ENCODE results near the gene MSL3. TPM values are rescaled to one million over a fixed set of nuclear protein-coding genes. Genes with fewer than 3 reads are reported as not detected.

MSL3 gene
- total and polyA plus RNA-seq, 8 donors, result 13.6 to 44.0 (median 27.2) TPM

GRCh38 chrX:11789809-11790208 is 31.8 kb downstream of the MSL3 start:
- Histone ChIP-seq H3K36me3 (no peaks in the 10 kb centered on the region), H3K4me1 (no peaks in the 10 kb centered on the region), H3K9me3 (no peaks in the 10 kb centered on the region), H3K27ac (no peak overlapping the region), H3K27me3 (no peaks in the 10 kb centered on the region), H3K4me3 (no peak overlapping the region)
- WGBS, 5 donors, result 71 to 90% (median 80%) methylated on average over 1 of the region's 1 CpG
- no peak for TF ChIP-seq EP300 (IDR thresholded peaks at IDR 0.05)
- intact Hi-C loops (cut with DNase I; ENCODE audit: low total_unique reads), result no loop called here
- DNase-seq, result no peak

- Histone ChIP-seq H3K36me3 (no peaks in the 10 kb centered on the region), H3K27ac (no peak overlapping the region), H3K4me3 (no peak overlapping the region), H3K27me3 (no peaks in the 10 kb centered on the region), H3K9me3 (no peaks in the 10 kb centered on the region), H3K4me1 (no peaks in the 10 kb centered on the region)
- TF ChIP-seq EP300 (IDR thresholded peaks at IDR 0.05), result no peak
- no peak for TF ChIP-seq POLR2AphosphoS5 (IDR thresholded peaks at IDR 0.05)
- no peak for TF ChIP-seq POLR2A (IDR thresholded peaks at IDR 0.05)
- intact Hi-C loops (cut with DNase I; ENCODE audit: low total_unique reads), result no loop called here
- DNase-seq, result no peak
These were observed 33.1 kb downstream of the MSL3 start for GRCh38 chrX:11791090-11791489.

GRCh38 chrX:11791537-11791936 is 33.5 kb downstream of the MSL3 start:
- no peaks in the 10 kb centered on the region for H3K9me3 ChIP-seq
- H3K4me1 ChIP-seq, result no peaks in the 10 kb centered on the region
- DNase-seq, result no peak
- 13 to 100% (median 81%) methylated on average over 1 of the region's 1 CpG for WGBS, 5 donors
- H3K27me3 ChIP-seq, result no peaks in the 10 kb centered on the region
- H3K36me3 ChIP-seq, result no peaks in the 10 kb centered on the region
- no peak overlapping the region for H3K27ac ChIP-seq
- intact Hi-C loops (cut with DNase I; ENCODE audit: low total_unique reads), result no loop called here
- TF ChIP-seq POLR2AphosphoS5 (IDR thresholded peaks at IDR 0.05) (no peak), POLR2A (IDR thresholded peaks at IDR 0.05) (no peak), CTCF (IDR thresholded peaks at IDR 0.05) (no peak), EP300 (IDR thresholded peaks at IDR 0.05) (no peak)
- no peak overlapping the region for H3K4me3 ChIP-seq

DNA sequence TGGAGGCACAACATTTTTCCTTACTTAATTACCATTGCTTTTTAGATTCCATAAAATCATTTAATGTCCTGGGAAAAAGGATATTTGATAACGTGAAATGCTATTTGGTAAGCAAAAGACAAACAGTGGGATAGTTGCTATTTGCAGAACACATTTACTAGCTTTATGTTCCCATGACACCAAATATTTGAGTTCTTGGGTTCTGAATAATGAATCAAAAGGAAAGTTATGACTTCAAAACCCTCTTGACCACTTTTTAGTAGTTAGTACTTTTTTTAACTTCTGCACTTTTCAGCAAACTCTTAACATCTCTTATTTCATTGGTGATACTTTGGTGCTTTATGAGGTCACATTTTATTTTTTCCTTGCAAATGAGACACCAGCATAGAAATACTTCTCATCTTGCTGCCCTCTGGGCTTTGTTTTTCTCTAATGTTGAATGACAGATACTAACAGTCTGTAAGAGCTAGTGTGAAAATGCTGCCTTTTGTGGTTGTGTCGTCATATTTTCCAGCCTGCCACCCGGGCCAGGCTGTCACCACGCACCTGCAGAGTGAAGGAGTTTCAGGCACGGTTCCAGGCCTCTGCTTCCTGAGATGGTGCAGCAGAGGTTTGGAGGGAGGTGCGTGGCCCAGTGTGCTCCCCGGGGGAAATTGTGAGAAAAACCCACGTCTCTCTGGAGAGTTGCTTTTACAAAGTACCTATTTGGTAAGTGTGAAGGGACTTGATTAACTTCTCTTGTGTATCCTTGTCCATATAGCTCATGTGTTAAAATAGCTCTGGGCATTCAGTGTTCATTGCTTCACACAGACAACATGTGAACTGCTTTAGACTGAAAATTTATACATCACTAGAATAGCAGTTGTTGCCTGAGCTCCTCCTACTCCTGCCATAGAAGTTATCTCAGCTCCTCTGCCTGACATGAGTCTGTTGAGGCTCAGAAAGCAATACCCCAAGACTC is 34.7 kb downstream of the MSL3 start:
- TF ChIP-seq POLR2A (IDR thresholded peaks at IDR 0.05), result no peak
- no peak for TF ChIP-seq CTCF (IDR thresholded peaks at IDR 0.05)
- no peak for TF ChIP-seq EP300 (IDR thresholded peaks at IDR 0.05)
- TF ChIP-seq POLR2AphosphoS5 (IDR thresholded peaks at IDR 0.05), result no peak
- Histone ChIP-seq H3K4me3 (no peak overlapping the region), H3K9me3 (no peaks in the 10 kb centered on the region), H3K27ac (no peak overlapping the region), H3K27me3 (no peaks in the 10 kb centered on the region), H3K4me1 (no peaks in the 10 kb centered on the region), H3K36me3 (no peaks in the 10 kb centered on the region)
- 26 to 40% (median 36%) methylated on average over 3 to 8 of the region's 8 CpGs for WGBS, 5 donors
- intact Hi-C loops (cut with DNase I; ENCODE audit: low total_unique reads), result no loop called here
- peak; percentile 52 for DNase-seq

DNA sequence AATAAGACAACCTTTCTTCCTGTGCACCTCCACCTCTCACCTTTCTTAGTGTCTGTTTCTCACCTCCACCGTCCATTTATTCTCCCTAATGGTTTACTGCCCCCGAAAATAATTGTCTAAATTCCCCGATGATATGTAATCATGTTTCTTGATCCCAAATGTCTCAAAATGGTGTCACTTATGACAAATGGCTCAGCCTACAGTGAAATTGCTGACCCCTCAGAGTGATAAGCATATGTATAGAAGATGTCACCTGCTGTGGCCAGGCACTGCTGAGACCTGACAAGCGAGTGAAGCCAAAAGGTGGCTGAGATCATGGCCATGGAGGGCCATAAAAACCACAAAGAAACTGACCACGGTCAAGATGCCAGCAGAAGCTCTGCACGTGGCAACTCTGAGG is 35.7 kb downstream of the MSL3 start:
- H3K36me3 ChIP-seq, result no peaks in the 10 kb centered on the region
- DNase-seq, result no peak
- H3K4me3 ChIP-seq, result no peak overlapping the region
- 67 to 89% (median 86%) methylated on average over 6 of the region's 6 CpGs for WGBS, 5 donors
- intact Hi-C loops (cut with DNase I; ENCODE audit: low total_unique reads), result no loop called here
- no peaks in the 10 kb centered on the region for H3K27me3 ChIP-seq
- no peaks in the 10 kb centered on the region for H3K9me3 ChIP-seq
- H3K4me1 ChIP-seq, result no peaks in the 10 kb centered on the region
- H3K27ac ChIP-seq, result no peak overlapping the region
- TF ChIP-seq POLR2AphosphoS5 (IDR thresholded peaks at IDR 0.05) (no peak), EP300 (IDR thresholded peaks at IDR 0.05) (no peak), POLR2A (IDR thresholded peaks at IDR 0.05) (no peak), CTCF (IDR thresholded peaks at IDR 0.05) (no peak)

Data from stomach (tissue), 9 donors.